ENCODE measurements around the gene LRRC63.

The LRRC63 gene

DNA sequence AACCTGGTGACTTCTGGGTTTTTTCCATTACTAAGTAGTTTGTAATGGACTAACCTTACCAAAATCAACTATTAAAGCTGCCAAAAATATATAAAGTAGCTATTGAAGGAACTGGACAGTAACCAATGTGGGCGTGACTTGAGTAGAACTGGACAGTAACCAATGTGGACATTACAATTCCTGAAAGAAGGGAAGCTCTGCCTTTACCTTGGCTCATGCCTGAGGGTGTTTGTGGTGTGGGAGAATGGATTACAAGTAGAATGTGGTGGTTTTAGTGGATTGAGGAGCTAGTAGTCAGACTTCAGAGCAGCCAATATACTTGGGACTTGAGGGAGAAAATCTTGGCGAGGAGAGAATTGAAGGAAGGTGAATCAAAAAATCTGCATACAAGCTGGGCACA is 17.5 kb downstream of the LRRC63 start:
- no peak overlapping the region for H3K9ac ChIP-seq (ENCODE audit: low read depth, low read length)
- no peak for ATAC-seq (ENCODE audit: insufficient read depth, low read depth)
- H4K20me1 ChIP-seq (ENCODE audit: insufficient read depth, low read length): no peaks in the 10 kb centered on the region
- no peak overlapping the region for H2AFZ ChIP-seq (ENCODE audit: low read depth, low read length)
- no peaks in the 10 kb centered on the region for H3K27me3 ChIP-seq (ENCODE audit: insufficient read depth, low read length, poor library complexity)
- no peak overlapping the region for H3K4me2 ChIP-seq (ENCODE audit: insufficient read depth, low read length)
- no peak for DNase-seq
- H3K9me3 ChIP-seq (ENCODE audit: insufficient read depth, low read length, severe bottlenecking): peaks cover 4% of the 10 kb centered on the region
- H3K4me1 ChIP-seq (ENCODE audit: insufficient read depth, low read length): peaks cover 5% of the 10 kb centered on the region; the same call in 1 of the 2 replicates
- no peaks in the 10 kb centered on the region for H3K36me3 ChIP-seq (ENCODE audit: insufficient read depth, low read length)
- H3K79me2 ChIP-seq (ENCODE audit: insufficient read depth, low read length): no peaks in the 10 kb centered on the region
- TF ChIP-seq EZH2 (IDR thresholded peaks at IDR 0.05; ENCODE audit: borderline replicate concordance, low read depth, low read length, severe bottlenecking): no peak
- TF ChIP-seq, protein P1, sequence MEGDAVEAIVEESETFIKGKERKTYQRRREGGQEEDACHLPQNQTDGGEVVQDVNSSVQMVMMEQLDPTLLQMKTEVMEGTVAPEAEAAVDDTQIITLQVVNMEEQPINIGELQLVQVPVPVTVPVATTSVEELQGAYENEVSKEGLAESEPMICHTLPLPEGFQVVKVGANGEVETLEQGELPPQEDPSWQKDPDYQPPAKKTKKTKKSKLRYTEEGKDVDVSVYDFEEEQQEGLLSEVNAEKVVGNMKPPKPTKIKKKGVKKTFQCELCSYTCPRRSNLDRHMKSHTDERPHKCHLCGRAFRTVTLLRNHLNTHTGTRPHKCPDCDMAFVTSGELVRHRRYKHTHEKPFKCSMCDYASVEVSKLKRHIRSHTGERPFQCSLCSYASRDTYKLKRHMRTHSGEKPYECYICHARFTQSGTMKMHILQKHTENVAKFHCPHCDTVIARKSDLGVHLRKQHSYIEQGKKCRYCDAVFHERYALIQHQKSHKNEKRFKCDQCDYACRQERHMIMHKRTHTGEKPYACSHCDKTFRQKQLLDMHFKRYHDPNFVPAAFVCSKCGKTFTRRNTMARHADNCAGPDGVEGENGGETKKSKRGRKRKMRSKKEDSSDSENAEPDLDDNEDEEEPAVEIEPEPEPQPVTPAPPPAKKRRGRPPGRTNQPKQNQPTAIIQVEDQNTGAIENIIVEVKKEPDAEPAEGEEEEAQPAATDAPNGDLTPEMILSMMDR (IDR thresholded peaks at IDR 0.05; ENCODE audit: borderline replicate concordance, extremely low read depth, low read length, poor library complexity, severe bottlenecking): no peak
- H3K4me3 ChIP-seq (ENCODE audit: low read depth in 1 of 2, low read length in 2 of 2): no peak overlapping the region
- H3K27ac ChIP-seq (ENCODE audit: low read length): no peak overlapping the region

DNA sequence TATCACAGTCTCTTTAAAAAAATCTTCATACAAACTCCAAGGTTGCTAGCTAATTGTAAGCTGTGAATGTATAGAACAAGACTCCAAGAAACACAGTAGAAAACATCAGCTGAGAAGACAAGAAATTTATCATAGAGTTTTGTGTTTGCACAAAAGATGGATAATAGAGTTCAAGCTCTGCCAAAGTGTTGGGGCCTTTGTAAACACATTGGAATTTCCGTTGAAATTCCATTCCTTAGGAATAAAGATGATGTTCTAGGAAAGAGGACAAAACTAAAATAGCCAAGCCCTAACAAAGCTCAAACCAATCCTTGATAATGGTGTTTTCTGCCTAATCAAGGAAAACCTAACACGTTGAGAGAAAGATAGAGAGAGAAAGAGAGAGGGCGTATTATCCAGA is 20.6 kb downstream of the LRRC63 start:
- Histone ChIP-seq H3K27ac (ENCODE audit: low read length) (no peak overlapping the region), H3K4me2 (ENCODE audit: insufficient read depth, low read length) (no peak overlapping the region), H4K20me1 (ENCODE audit: insufficient read depth, low read length) (no peaks in the 10 kb centered on the region), H3K4me3 (ENCODE audit: low read depth in 1 of 2, low read length in 2 of 2) (no peak overlapping the region), H3K9ac (ENCODE audit: low read depth, low read length) (no peak overlapping the region), H3K36me3 (ENCODE audit: insufficient read depth, low read length) (peaks cover 3% of the 10 kb centered on the region; the same call in 1 of the 2 replicates), H2AFZ (ENCODE audit: low read depth, low read length) (no peak overlapping the region), H3K27me3 (ENCODE audit: insufficient read depth, low read length, poor library complexity) (no peaks in the 10 kb centered on the region), H3K79me2 (ENCODE audit: insufficient read depth, low read length) (no peaks in the 10 kb centered on the region), H3K9me3 (ENCODE audit: insufficient read depth, low read length, severe bottlenecking) (peaks cover 17% of the 10 kb centered on the region), H3K4me1 (ENCODE audit: insufficient read depth, low read length) (no peaks in the 10 kb centered on the region)
- ATAC-seq (ENCODE audit: insufficient read depth, low read depth) (no peak), DNase-seq (no peak)
- TF ChIP-seq, protein P1 (IDR thresholded peaks at IDR 0.05; ENCODE audit: borderline replicate concordance, extremely low read depth, low read length, poor library complexity, severe bottlenecking): no peak
- TF ChIP-seq EZH2 (IDR thresholded peaks at IDR 0.05; ENCODE audit: borderline replicate concordance, low read depth, low read length, severe bottlenecking): no peak

DNA sequence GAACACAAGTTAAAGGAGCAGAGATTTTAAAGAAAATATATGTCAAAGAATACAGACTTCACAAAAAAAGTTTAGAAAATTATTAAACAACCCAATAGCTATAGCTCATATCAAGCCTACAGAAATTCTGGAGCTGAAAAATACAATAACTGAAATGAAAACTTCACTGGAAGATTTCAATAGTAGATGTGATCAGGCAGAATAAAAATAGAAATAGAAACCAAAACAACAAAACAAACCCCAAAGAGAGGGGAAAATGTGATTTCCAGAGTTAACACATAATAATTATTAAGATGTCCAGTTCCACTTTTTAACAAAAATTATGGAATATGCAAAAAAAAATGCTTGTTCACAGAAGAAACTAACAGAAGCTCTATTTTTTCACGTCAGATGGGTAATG is 23.6 kb downstream of the LRRC63 start:
- no peaks in the 10 kb centered on the region for H4K20me1 ChIP-seq (ENCODE audit: insufficient read depth, low read length)
- no peak overlapping the region for H2AFZ ChIP-seq (ENCODE audit: low read depth, low read length)
- peaks cover 17% of the 10 kb centered on the region for H3K9me3 ChIP-seq (ENCODE audit: insufficient read depth, low read length, severe bottlenecking)
- no peak overlapping the region for H3K4me2 ChIP-seq (ENCODE audit: insufficient read depth, low read length)
- peaks cover 3% of the 10 kb centered on the region; the same call in 1 of the 2 replicates for H3K36me3 ChIP-seq (ENCODE audit: insufficient read depth, low read length)
- H3K27me3 ChIP-seq (ENCODE audit: insufficient read depth, low read length, poor library complexity): no peaks in the 10 kb centered on the region
- H3K9ac ChIP-seq (ENCODE audit: low read depth, low read length): no peak overlapping the region
- H3K4me3 ChIP-seq (ENCODE audit: low read depth in 1 of 2, low read length in 2 of 2): no peak overlapping the region
- H3K27ac ChIP-seq (ENCODE audit: low read length): no peak overlapping the region
- no peaks in the 10 kb centered on the region for H3K4me1 ChIP-seq (ENCODE audit: insufficient read depth, low read length)
- ATAC-seq (ENCODE audit: insufficient read depth, low read depth) (no peak), DNase-seq (no peak)
- no peaks in the 10 kb centered on the region for H3K79me2 ChIP-seq (ENCODE audit: insufficient read depth, low read length)
- no peak for TF ChIP-seq EZH2 (IDR thresholded peaks at IDR 0.05; ENCODE audit: borderline replicate concordance, low read depth, low read length, severe bottlenecking)
- TF ChIP-seq, protein P1 (IDR thresholded peaks at IDR 0.05; ENCODE audit: borderline replicate concordance, extremely low read depth, low read length, poor library complexity, severe bottlenecking): no peak

DNA sequence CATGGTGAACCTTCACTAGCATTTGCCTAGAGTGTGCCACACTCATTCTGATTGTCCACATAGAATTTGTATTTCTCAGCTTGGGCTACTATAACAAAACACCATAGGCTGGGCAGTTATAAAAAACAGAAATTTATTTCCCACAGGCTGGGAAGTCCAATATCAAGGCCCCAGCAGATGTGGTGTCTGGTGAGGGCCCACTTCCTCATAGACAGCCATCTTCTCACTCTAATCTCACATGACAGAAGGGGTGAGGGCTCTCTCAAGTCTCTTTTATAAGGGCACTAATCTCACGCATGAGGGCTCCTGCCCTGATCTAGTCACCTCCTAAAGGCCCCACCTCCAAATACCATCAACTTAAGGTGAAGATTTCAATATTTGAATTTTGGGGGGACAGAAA is 53.6 kb downstream of the LRRC63 start:
- H3K27me3 ChIP-seq (ENCODE audit: insufficient read depth, low read length, poor library complexity): no peaks in the 10 kb centered on the region
- H4K20me1 ChIP-seq (ENCODE audit: insufficient read depth, low read length): no peaks in the 10 kb centered on the region
- TF ChIP-seq EZH2 (IDR thresholded peaks at IDR 0.05; ENCODE audit: borderline replicate concordance, low read depth, low read length, severe bottlenecking): no peak
- TF ChIP-seq, protein P1 (IDR thresholded peaks at IDR 0.05; ENCODE audit: borderline replicate concordance, extremely low read depth, low read length, poor library complexity, severe bottlenecking): no peak
- no peaks in the 10 kb centered on the region for H3K9me3 ChIP-seq (ENCODE audit: insufficient read depth, low read length, severe bottlenecking)
- no peaks in the 10 kb centered on the region for H3K79me2 ChIP-seq (ENCODE audit: insufficient read depth, low read length)
- no peak overlapping the region for H3K27ac ChIP-seq (ENCODE audit: low read length)
- ATAC-seq (ENCODE audit: insufficient read depth, low read depth) (no peak), DNase-seq (no peak)
- H3K4me2 ChIP-seq (ENCODE audit: insufficient read depth, low read length): no peak overlapping the region
- peak overlapping the region; percentile 24; the same call in 1 of the 2 replicates for H2AFZ ChIP-seq (ENCODE audit: low read depth, low read length)
- no peaks in the 10 kb centered on the region for H3K36me3 ChIP-seq (ENCODE audit: insufficient read depth, low read length)
- no peaks in the 10 kb centered on the region for H3K4me1 ChIP-seq (ENCODE audit: insufficient read depth, low read length)
- no peak overlapping the region for H3K9ac ChIP-seq (ENCODE audit: low read depth, low read length)
- H3K4me3 ChIP-seq (ENCODE audit: low read depth in 1 of 2, low read length in 2 of 2): no peak overlapping the region
